ENCODE results near the gene NFKBIE.

The NFKBIE gene

DNA sequence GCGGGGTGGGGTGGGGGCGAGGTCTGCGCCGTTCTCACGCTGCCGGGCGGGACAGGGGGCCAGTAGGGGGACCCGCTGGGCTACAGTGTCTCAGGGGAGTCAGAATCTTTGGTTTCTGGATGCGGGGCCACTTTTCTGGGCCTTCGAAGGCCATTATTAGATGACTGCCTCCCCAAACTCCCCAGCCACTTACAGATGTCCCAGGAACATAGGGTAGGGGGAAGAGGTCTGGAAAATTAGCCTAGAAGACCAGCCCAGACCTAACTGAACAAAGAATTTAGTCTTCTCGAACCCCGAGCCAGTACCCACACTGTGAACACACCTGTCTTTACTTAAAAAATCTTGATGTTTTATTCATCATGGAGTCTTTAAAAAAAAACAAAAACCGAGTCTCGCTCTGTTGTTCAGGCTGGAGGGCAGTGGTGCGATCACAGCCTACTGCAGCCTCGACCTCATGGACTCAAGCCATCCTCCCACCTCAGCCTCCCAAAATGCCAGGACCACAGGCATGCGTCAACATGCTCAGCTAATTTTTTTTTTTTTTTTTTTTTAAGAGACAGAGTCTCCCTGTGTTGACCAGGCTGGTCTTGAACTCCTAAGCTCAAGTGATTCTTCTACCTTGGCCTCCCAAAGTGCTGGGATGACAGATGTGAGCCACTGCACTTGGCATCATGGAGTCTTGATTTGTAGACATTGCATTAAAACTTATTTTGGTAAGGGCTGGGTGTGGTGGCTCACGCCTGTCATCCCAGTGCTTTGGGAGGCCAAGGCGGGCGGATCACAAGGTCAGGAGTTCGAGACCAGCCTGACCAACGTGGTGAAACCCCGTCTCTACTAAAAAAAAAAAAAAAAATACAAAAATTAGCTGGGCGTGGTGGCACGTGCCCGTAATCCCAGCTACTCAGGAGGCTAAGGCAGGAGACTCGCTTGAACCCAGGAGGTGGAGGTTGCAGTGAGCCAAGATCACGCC lies 45.3 kb downstream of the NFKBIE start:
- peak overlapping the region; percentile 49; the same call in 1 of the 2 replicates for H3K9ac ChIP-seq (ENCODE audit: low read length)
- H3F3A ChIP-seq (ENCODE audit: insufficient read depth, low read length): peaks cover 10% of the 10 kb centered on the region
- no peaks in the 10 kb centered on the region for H3K36me3 ChIP-seq (ENCODE audit: insufficient read depth, low read length)
- H3K4me2 ChIP-seq (ENCODE audit: low read length): peak overlapping the region; percentile 71
- no peaks in the 10 kb centered on the region for H3K9me2 ChIP-seq (ENCODE audit: low read depth, low read length)
- H2AFZ ChIP-seq (ENCODE audit: low read length): no peak overlapping the region
- H4K20me1 ChIP-seq (ENCODE audit: insufficient read depth, low read length): no peaks in the 10 kb centered on the region
- no peaks in the 10 kb centered on the region for H3K27me3 ChIP-seq (ENCODE audit: insufficient read depth, low read length)
- peak overlapping the region; percentile 59 for H3K4me3 ChIP-seq (ENCODE audit: low read depth, low read length, poor library complexity, severe bottlenecking)
- no peaks in the 10 kb centered on the region for H3K79me2 ChIP-seq (ENCODE audit: insufficient read depth, low read length)
- peaks cover 47% of the 10 kb centered on the region for H3K4me1 ChIP-seq (ENCODE audit: insufficient read depth, low read length, severe bottlenecking)
- no peak for TF ChIP-seq CTCF (IDR thresholded peaks at IDR 0.05; ENCODE audit: low read length)
- TF ChIP-seq EZH2 (IDR thresholded peaks at IDR 0.05; ENCODE audit: borderline replicate concordance, low read length): no peak
- H3K9me3 ChIP-seq (ENCODE audit: low read length): no peaks in the 10 kb centered on the region
- peak overlapping the region; percentile 82 for H3K27ac ChIP-seq (ENCODE audit: low read depth, low read length, poor library complexity, severe bottlenecking)

GRCh38 chr6:44219053-44219814 lies 46.1 kb downstream of the NFKBIE start:
- no peak for TF ChIP-seq EZH2 (IDR thresholded peaks at IDR 0.05; ENCODE audit: borderline replicate concordance, low read length)
- no peaks in the 10 kb centered on the region for H3K36me3 ChIP-seq (ENCODE audit: insufficient read depth, low read length)
- H3K79me2 ChIP-seq (ENCODE audit: insufficient read depth, low read length): no peaks in the 10 kb centered on the region
- peaks cover 10% of the 10 kb centered on the region for H3F3A ChIP-seq (ENCODE audit: insufficient read depth, low read length)
- H3K4me1 ChIP-seq (ENCODE audit: insufficient read depth, low read length, severe bottlenecking): peaks cover 38% of the 10 kb centered on the region
- no peaks in the 10 kb centered on the region for H3K9me3 ChIP-seq (ENCODE audit: low read length)
- no peak overlapping the region for H2AFZ ChIP-seq (ENCODE audit: low read length)
- H3K27ac ChIP-seq (ENCODE audit: low read depth, low read length, poor library complexity, severe bottlenecking): peak overlapping the region; percentile 52
- peak overlapping the region; percentile 54 for H3K9ac ChIP-seq (ENCODE audit: low read length)
- H4K20me1 ChIP-seq (ENCODE audit: insufficient read depth, low read length): no peaks in the 10 kb centered on the region
- H3K27me3 ChIP-seq (ENCODE audit: insufficient read depth, low read length): no peaks in the 10 kb centered on the region
- H3K4me3 ChIP-seq (ENCODE audit: low read depth, low read length, poor library complexity, severe bottlenecking): peak overlapping the region; percentile 59
- peak overlapping the region; percentile 71 for H3K4me2 ChIP-seq (ENCODE audit: low read length)
- H3K9me2 ChIP-seq (ENCODE audit: low read depth, low read length): no peaks in the 10 kb centered on the region

- Histone ChIP-seq H3K79me2 (ENCODE audit: insufficient read depth, low read length) (no peaks in the 10 kb centered on the region), H3K9me3 (ENCODE audit: low read length) (no peaks in the 10 kb centered on the region), H3K9ac (ENCODE audit: low read length) (no peak overlapping the region), H3K4me1 (ENCODE audit: insufficient read depth, low read length, severe bottlenecking) (peaks cover 29% of the 10 kb centered on the region), H3K36me3 (ENCODE audit: insufficient read depth, low read length) (no peaks in the 10 kb centered on the region), H3K27me3 (ENCODE audit: insufficient read depth, low read length) (no peaks in the 10 kb centered on the region), H3K4me2 (ENCODE audit: low read length) (no peak overlapping the region), H4K20me1 (ENCODE audit: insufficient read depth, low read length) (no peaks in the 10 kb centered on the region), H3K27ac (ENCODE audit: low read depth, low read length, poor library complexity, severe bottlenecking) (no peak overlapping the region), H3F3A (ENCODE audit: insufficient read depth, low read length) (peaks cover 10% of the 10 kb centered on the region), H3K4me3 (ENCODE audit: low read depth, low read length, poor library complexity, severe bottlenecking) (no peak overlapping the region), H3K9me2 (ENCODE audit: low read depth, low read length) (no peaks in the 10 kb centered on the region), H2AFZ (ENCODE audit: low read length) (no peak overlapping the region)
- TF ChIP-seq EZH2 (IDR thresholded peaks at IDR 0.05; ENCODE audit: borderline replicate concordance, low read length) (no peak), CTCF (IDR thresholded peaks at IDR 0.05; ENCODE audit: low read length) (no peak)
Measured at GRCh38 chr6:44217332-44218143, 47.8 kb downstream of the NFKBIE start.

Measured in OCI-LY1 (cell line).